ENCODE measurements around the gene MYT1. TPM values are rescaled to one million over a fixed set of nuclear protein-coding genes. Genes with fewer than 3 reads are reported as not detected.

The MYT1 gene
- total RNA-seq, 1 donor from 2014 or later: 2.9 TPM

- Mint-ChIP-seq H3K4me3 (no peak overlapping the region), H3K27ac (no peak overlapping the region), H3K4me1 (ENCODE audit: unreplicated experiment) (peaks cover 16% of the 10 kb centered on the region)
Measured at GRCh38 chr20:64216036-64216435, 51.8 kb downstream of the MYT1 start.

DNA sequence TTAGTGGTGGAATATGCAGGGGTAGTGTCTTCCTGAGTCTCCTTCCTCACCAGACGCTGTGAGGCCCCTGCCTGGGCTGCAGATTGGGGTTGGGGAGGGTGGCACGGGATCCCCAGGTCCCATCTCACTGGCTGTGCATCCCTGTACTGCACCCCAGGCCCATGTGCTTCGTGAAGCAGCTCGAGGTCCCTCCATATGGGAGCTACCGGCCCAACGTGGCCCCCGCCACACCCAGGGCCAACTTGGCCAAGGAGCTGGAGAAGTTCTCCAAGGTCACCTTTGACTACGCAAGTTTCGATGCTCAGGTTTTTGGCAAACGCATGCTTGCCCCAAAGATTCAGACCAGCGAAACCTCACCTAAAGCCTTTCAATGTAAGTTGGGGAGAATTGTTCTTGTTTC lies 52.7 kb downstream of the MYT1 start:
- peaks cover 23% of the 10 kb centered on the region for H3K27me3 Mint-ChIP-seq
- no peak overlapping the region for H3K27ac Mint-ChIP-seq
- no peak for DNase-seq (ENCODE audit: extremely low spot score, unreplicated experiment)
- H3K4me1 Mint-ChIP-seq (ENCODE audit: unreplicated experiment): peaks cover 16% of the 10 kb centered on the region
- no peaks in the 10 kb centered on the region for H3K9me3 Mint-ChIP-seq
- TF ChIP-seq, protein P1, sequence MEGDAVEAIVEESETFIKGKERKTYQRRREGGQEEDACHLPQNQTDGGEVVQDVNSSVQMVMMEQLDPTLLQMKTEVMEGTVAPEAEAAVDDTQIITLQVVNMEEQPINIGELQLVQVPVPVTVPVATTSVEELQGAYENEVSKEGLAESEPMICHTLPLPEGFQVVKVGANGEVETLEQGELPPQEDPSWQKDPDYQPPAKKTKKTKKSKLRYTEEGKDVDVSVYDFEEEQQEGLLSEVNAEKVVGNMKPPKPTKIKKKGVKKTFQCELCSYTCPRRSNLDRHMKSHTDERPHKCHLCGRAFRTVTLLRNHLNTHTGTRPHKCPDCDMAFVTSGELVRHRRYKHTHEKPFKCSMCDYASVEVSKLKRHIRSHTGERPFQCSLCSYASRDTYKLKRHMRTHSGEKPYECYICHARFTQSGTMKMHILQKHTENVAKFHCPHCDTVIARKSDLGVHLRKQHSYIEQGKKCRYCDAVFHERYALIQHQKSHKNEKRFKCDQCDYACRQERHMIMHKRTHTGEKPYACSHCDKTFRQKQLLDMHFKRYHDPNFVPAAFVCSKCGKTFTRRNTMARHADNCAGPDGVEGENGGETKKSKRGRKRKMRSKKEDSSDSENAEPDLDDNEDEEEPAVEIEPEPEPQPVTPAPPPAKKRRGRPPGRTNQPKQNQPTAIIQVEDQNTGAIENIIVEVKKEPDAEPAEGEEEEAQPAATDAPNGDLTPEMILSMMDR (conservative IDR thresholded peaks at IDR 0.05): no peak
- H3K4me3 Mint-ChIP-seq: no peak overlapping the region
- no peaks in the 10 kb centered on the region for H3K36me3 Mint-ChIP-seq

More at GRCh38 chr20:64216036-64216435, 51.8 kb downstream of the MYT1 start:
- TF ChIP-seq, protein P1 (conservative IDR thresholded peaks at IDR 0.05): no peak
- DNase-seq (ENCODE audit: extremely low spot score, unreplicated experiment): no peak
- Mint-ChIP-seq H3K9me3 (no peaks in the 10 kb centered on the region), H3K36me3 (no peaks in the 10 kb centered on the region), H3K27me3 (peaks cover 25% of the 10 kb centered on the region)

GRCh38 chr20:64217539-64218221 lies 53.4 kb downstream of the MYT1 start:
- no peaks in the 10 kb centered on the region for H3K9me3 Mint-ChIP-seq
- H3K27ac Mint-ChIP-seq: no peak overlapping the region
- no peak for DNase-seq (ENCODE audit: extremely low spot score, unreplicated experiment)
- H3K36me3 Mint-ChIP-seq: no peaks in the 10 kb centered on the region
- H3K4me3 Mint-ChIP-seq: no peak overlapping the region
- H3K4me1 Mint-ChIP-seq (ENCODE audit: unreplicated experiment): peaks cover 16% of the 10 kb centered on the region
- TF ChIP-seq, protein P1 (conservative IDR thresholded peaks at IDR 0.05): no peak
- H3K27me3 Mint-ChIP-seq: peaks cover 23% of the 10 kb centered on the region

- Mint-ChIP-seq H3K27ac (no peak overlapping the region), H3K9me3 (no peaks in the 10 kb centered on the region), H3K4me1 (ENCODE audit: unreplicated experiment) (peaks cover 24% of the 10 kb centered on the region), H3K27me3 (peaks cover 28% of the 10 kb centered on the region), H3K36me3 (no peaks in the 10 kb centered on the region), H3K4me3 (no peak overlapping the region)
- TF ChIP-seq, protein P1 (conservative IDR thresholded peaks at IDR 0.05): no peak
- DNase-seq (ENCODE audit: extremely low spot score, unreplicated experiment): no peak
Measured at GRCh38 chr20:64219202-64219601, 55.0 kb downstream of the MYT1 start.

GRCh38 chr20:64219730-64220129 lies 55.5 kb downstream of the MYT1 start:
- no peak overlapping the region for H3K4me3 Mint-ChIP-seq
- H3K36me3 Mint-ChIP-seq: no peaks in the 10 kb centered on the region
- TF ChIP-seq, protein P1 (conservative IDR thresholded peaks at IDR 0.05): no peak
- H3K4me1 Mint-ChIP-seq (ENCODE audit: unreplicated experiment): peaks cover 29% of the 10 kb centered on the region
- no peaks in the 10 kb centered on the region for H3K9me3 Mint-ChIP-seq
- DNase-seq (ENCODE audit: extremely low spot score, unreplicated experiment): no peak
- no peak overlapping the region for H3K27ac Mint-ChIP-seq
- H3K27me3 Mint-ChIP-seq: peaks cover 24% of the 10 kb centered on the region

Data from type B pancreatic cell (in vitro differentiated cells).